AG04450 (cell line): ENCODE data around the gene NRIP2. TPM values are rescaled to one million over a fixed set of nuclear protein-coding genes. Genes with fewer than 3 reads are reported as not detected.

Experiments
- CTCF ChIA-PET: fragments of 300-600, 350-600 bp; formaldehyde crosslinking; extraction: SDS; loops from one replicate; lab custom pipeline; 2022; ENCODE audit warnings: antibody characterized with exemption, inconsistent platforms; lab: Charles Lee
- POLR2A ChIA-PET: fragments of 350-600 bp; formaldehyde crosslinking; extraction: SDS; loops from one replicate; lab custom pipeline; 2021; ENCODE audit warnings: antibody characterized with exemption, inconsistent platforms; lab: Yijun Ruan, JAX
- DNase-seq: peaks from one replicate; pipeline ENCODE4 v3.0.0-alpha.2; 2011; ENCODE audit warnings: low read depth, low spot score
- H3K27ac ChIP-seq: one replicate; pipeline ENCODE4 v1.5.1; 2012; ENCODE audit warnings: low read depth, low read length, control low read depth
- H3K27me3 ChIP-seq: one replicate; pipeline ENCODE4 v1.6.0; 2012; ENCODE audit warnings: low read length; ENCODE audit not compliant: control insufficient read depth, insufficient read depth
- H3K4me3 ChIP-seq: 2 replicates; pipeline ENCODE4 v1.5.1; 2011; ENCODE audit warnings: mild to moderate bottlenecking, low read depth, low read length, control low read depth
- H3K9me3 ChIP-seq: 2 replicates; pipeline ENCODE4 v1.5.1; 2012; ENCODE audit warnings: low read length; ENCODE audit not compliant: control insufficient read depth, insufficient read depth
- polyA plus RNA-seq: library from polyadenylated mRNA; depleted of rRNA; stranded (reverse); fragments of >200 nt; gene quantifications from 2 replicates; pipeline ENCODE4 v1.2.3, GENCODE V29; 2011
- TF ChIP-seq, protein P1 (sequence below): IDR thresholded peaks from 2 replicates; pipeline ENCODE4 v1.5.1; 2011; ENCODE audit warnings: low read depth, low read length, control low read depth, inconsistent platforms

Gene NRIP2
- polyA plus RNA-seq, 1 experiment: 0.66 TPM

DNA sequence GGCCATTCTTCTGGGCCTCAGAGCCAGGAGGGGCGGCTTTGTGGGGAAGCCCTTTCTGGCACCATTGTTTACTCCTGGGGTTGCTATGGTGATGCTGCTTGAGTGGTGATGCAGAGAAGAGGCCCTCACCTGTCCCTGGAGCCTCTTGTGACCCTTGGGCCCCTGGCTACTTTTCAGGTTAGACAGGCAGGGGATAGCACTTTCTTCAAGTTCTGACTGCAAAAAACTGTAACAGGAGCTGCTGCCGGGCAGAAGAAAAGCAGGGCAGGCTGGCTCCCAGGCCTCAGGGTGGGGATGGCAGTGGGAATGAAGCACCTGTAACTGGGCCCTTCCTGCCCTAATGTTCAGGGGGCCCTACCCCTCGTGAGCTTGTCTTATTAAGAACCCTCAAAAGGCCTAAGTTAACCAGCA is 22.2 kb upstream of the NRIP2 start, which contains the start of gene TEX52:
Gene TEX52, minus strand, starts transcription at position 19 of the 411 bp plus-strand sequence. Its CDS starts 13 bp downstream, at position 6.
- Histone ChIP-seq H3K9me3 (no peaks in the 10 kb centered on the region), H3K4me3 (no peak within 1 kb of the TSS), H3K27ac (no peak within 1 kb of the TSS), H3K27me3 (no peaks in the 10 kb centered on the region)
- no peak for DNase-seq
- CTCF ChIA-PET: interaction anchor here (1.1 kb wide), 1 partner anchor 178 kb away, joined by 4 read pairs; no protein-coding TSS in a partner anchor
- TF ChIP-seq, protein P1, sequence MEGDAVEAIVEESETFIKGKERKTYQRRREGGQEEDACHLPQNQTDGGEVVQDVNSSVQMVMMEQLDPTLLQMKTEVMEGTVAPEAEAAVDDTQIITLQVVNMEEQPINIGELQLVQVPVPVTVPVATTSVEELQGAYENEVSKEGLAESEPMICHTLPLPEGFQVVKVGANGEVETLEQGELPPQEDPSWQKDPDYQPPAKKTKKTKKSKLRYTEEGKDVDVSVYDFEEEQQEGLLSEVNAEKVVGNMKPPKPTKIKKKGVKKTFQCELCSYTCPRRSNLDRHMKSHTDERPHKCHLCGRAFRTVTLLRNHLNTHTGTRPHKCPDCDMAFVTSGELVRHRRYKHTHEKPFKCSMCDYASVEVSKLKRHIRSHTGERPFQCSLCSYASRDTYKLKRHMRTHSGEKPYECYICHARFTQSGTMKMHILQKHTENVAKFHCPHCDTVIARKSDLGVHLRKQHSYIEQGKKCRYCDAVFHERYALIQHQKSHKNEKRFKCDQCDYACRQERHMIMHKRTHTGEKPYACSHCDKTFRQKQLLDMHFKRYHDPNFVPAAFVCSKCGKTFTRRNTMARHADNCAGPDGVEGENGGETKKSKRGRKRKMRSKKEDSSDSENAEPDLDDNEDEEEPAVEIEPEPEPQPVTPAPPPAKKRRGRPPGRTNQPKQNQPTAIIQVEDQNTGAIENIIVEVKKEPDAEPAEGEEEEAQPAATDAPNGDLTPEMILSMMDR: no peak
- POLR2A ChIA-PET: interaction anchor here (1.2 kb wide), 1 partner anchor 12 kb away, joined by 4 read pairs; no protein-coding TSS in a partner anchor

DNA sequence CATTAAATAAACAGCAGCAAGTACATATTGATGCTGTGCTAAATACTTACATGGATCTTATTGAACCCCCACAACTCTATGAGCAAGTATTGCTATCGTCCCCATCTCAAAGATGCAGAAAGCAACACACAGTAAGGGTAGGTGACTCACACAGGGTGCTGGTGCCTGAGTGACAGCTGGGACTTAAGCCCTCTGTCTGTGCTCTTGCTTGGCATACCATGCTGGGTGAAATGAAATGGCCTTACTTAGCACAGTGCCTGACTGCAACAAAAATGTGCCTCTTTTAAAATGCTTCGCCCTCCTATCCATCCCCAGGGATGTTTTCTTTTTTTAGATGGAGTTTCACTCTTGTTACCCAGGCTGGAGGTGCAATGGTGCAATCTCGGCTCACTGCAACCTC is 21.2 kb upstream of the NRIP2 start:
- ChIA-PET POLR2A (no interaction called here), CTCF (interaction anchor here (0.9 kb wide), 1 partner anchor 17 kb away, joined by 3 read pairs; no protein-coding TSS in a partner anchor)
- DNase-seq: no peak
- Histone ChIP-seq H3K27me3 (no peaks in the 10 kb centered on the region), H3K4me3 (no peak overlapping the region), H3K27ac (no peak overlapping the region), H3K9me3 (no peaks in the 10 kb centered on the region)
- TF ChIP-seq, protein P1: no peak

DNA sequence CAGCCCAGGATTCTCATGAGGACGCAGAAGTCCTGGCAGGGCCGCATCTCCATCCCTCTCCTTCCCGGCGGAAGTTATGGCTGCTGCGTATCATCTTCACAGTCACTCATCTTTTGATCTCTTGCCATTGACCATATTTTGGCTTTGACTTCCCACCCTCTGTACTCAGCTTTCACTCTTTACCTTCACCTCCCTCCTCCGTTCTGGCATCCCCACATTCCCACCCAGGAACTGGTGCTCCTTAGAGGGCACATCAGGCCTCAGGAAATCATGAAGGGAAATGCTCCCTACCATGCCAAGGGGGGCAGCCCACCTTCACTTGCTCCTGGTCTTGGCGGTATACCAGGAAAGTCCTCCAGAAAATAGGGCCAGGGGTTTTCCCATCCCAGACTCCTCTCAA is 20.7 kb upstream of the NRIP2 start:
- Histone ChIP-seq H3K4me3 (no peak overlapping the region), H3K9me3 (no peaks in the 10 kb centered on the region), H3K27me3 (no peaks in the 10 kb centered on the region), H3K27ac (no peak overlapping the region)
- CTCF ChIA-PET: interaction anchor here (0.9 kb wide), 1 partner anchor 17 kb away, joined by 3 read pairs; no protein-coding TSS in a partner anchor
- no peak for DNase-seq
- TF ChIP-seq, protein P1: no peak
- POLR2A ChIA-PET: no interaction called here

DNA sequence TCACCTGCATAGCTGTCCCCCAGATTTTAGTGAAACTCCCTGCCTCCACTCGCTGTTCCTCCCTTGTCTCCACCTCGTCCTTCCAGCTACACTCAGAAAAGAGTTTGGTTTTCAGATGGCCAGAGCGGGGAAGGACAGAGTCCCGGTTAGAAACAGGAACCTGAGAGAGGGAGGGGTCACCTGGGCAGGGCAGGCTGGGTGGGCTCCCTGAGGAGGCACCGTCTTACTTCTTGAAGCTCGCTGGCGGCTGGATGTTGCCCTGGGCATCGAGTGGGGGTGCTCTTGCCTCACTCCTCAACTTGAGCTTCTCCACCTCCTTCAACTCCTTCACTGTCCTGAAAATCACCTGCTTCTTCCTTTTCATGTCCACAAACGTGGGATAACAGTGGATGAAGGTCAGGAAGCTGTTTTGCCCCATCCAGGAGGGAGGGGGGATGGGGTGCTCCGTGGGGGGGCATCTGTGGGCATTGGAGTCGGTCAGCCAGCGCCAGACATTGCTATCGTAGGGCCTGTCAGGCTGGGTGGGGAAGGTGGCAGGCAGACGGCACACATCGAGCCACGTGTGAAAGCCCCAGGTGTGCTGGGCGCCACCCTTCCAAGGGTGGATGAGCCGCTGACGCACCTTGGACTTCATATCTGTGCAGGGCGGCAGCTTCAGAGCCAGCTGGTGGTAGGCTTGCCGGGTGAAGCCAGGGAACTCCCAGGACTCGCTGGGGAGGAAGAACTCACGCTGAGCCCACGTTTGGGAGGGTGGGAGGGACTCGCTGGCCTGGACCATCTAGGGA is 20.0 kb upstream of the NRIP2 start:
- ChIA-PET CTCF (interaction anchor here (0.8 to 2.7 kb wide), 13 partner anchors 10 to 219 kb away, joined by 3 to 31 read pairs (median 7); partner anchors contain the start of genes FOXM1, NRIP2 and RHNO1), POLR2A (interaction anchor here (0.6 kb wide), 1 partner anchor 10 kb away, joined by 3 read pairs; no protein-coding TSS in a partner anchor)
- no peak for DNase-seq
- TF ChIP-seq, protein P1: no peak
- H3K9me3 ChIP-seq: no peaks in the 10 kb centered on the region
- no peak overlapping the region for H3K27ac ChIP-seq
- no peak overlapping the region for H3K4me3 ChIP-seq
- H3K27me3 ChIP-seq: no peaks in the 10 kb centered on the region

DNA sequence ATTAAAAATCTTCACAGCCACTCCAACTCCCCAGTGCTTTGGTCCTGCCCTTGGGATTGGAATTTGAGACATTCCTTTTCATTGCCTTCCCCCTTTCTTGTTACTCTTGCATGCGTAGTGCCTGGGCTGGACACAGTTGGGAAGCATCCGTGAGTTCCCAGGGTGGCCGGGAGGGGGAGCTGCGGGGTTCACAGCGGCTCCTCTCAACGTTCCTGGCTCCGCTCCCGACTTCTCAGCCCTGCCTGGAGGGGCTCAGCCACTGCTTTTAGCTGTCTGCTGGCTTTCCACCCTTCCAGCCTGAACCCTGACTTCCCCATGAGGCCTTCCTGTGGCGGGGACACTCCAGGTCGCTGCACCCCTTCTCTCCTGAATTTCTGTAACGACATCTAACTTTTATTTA is 18.8 kb upstream of the NRIP2 start:
- TF ChIP-seq, protein P1: peak; percentile 93
- Histone ChIP-seq H3K9me3 (no peaks in the 10 kb centered on the region), H3K4me3 (no peak overlapping the region), H3K27ac (no peak overlapping the region), H3K27me3 (no peaks in the 10 kb centered on the region)
- POLR2A ChIA-PET: interaction anchor here (0.5 kb wide), 1 partner anchor 40 kb away, joined by 5 read pairs; no protein-coding TSS in a partner anchor
- peak; percentile 56 for DNase-seq
- CTCF ChIA-PET: interaction anchor here (0.6 to 2.7 kb wide), 26 partner anchors 9 to 844 kb away, joined by 3 to 31 read pairs (median 4); partner anchors contain the start of genes FOXM1, ITFG2, NRIP2 and RHNO1
